Colonic mucosa (tissue), 4 donors: ENCODE results near the gene EIF2AK2. TPM values are rescaled to one million over a fixed set of nuclear protein-coding genes. Genes with fewer than 3 reads are reported as not detected.

Source experiments
- DNase-seq: peaks from one replicate; pipeline ENCODE4 v3.0.0-alpha.2; 2020
- H3K27ac ChIP-seq: fragments of 200-600 bp; one replicate; pipeline ENCODE4 v1.8.0; 2021
- H3K27me3 ChIP-seq: fragments of 200-600 bp; one replicate; pipeline ENCODE4 v1.8.0; 2021
- H3K36me3 ChIP-seq: fragments of 200-600 bp; one replicate; pipeline ENCODE4 v1.8.0; 2021
- H3K4me1 ChIP-seq: fragments of 200-600 bp; one replicate; pipeline ENCODE4 v1.8.0; 2021; ENCODE audit warnings: mild to moderate bottlenecking
- H3K4me3 ChIP-seq: fragments of 200-600 bp; one replicate; pipeline ENCODE4 v1.8.0; 2021
- H3K9ac ChIP-seq, 2 donors: one replicate each; pipeline ENCODE4 v1.7.0; 2013; ENCODE audit warnings: control low read depth in 2 of 2, low read depth in 2 of 2, low read length in 2 of 2
- H3K9me3 ChIP-seq: fragments of 200-600 bp; one replicate; pipeline ENCODE4 v1.8.0; 2021
- intact Hi-C: fragments of 100-400 bp; cut with DNase I; formaldehyde crosslinking; loops from one replicate; pipeline ENCODE4 v1.14.1; 2022
- total RNA-seq, 2 donors: library from RNA; stranded (reverse); fragmentation: NEBNext Ultra II Directional in 1 of 2; extraction: Animal tissue kit (Norgen Biotek cat#: 25700) in 1 of 2; gene quantifications; one replicate each; pipeline ENCODE4 v1.2.1, GENCODE V29; 2021
- TF ChIP-seq, protein P1 (sequence below): fragments of 200-600 bp; IDR thresholded peaks from one replicate; pipeline ENCODE4 v1.8.0; 2022; ENCODE audit warnings: antibody characterized with exemption, mild to moderate bottlenecking
- donor health status: healthy.
- donor health status: DM: no; HTN: no; CAD: no.
- donor health status: DM: no; HTN: no; CAD: no.

Gene EIF2AK2
- total RNA-seq, 2 donors from 2014 or later: 35.4 to 37.3 TPM

- Histone ChIP-seq H3K9me3 (no peaks in the 10 kb centered on the region), H3K36me3 (peaks cover 24% of the 10 kb centered on the region), H3K27me3 (no peaks in the 10 kb centered on the region), H3K27ac (no peak overlapping the region), H3K4me3 (no peak overlapping the region), H3K4me1 (no peaks in the 10 kb centered on the region), H3K9ac (no peak overlapping the region)
- intact Hi-C loops: no loop called here
- TF ChIP-seq, protein P1, sequence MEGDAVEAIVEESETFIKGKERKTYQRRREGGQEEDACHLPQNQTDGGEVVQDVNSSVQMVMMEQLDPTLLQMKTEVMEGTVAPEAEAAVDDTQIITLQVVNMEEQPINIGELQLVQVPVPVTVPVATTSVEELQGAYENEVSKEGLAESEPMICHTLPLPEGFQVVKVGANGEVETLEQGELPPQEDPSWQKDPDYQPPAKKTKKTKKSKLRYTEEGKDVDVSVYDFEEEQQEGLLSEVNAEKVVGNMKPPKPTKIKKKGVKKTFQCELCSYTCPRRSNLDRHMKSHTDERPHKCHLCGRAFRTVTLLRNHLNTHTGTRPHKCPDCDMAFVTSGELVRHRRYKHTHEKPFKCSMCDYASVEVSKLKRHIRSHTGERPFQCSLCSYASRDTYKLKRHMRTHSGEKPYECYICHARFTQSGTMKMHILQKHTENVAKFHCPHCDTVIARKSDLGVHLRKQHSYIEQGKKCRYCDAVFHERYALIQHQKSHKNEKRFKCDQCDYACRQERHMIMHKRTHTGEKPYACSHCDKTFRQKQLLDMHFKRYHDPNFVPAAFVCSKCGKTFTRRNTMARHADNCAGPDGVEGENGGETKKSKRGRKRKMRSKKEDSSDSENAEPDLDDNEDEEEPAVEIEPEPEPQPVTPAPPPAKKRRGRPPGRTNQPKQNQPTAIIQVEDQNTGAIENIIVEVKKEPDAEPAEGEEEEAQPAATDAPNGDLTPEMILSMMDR: no peak
- DNase-seq: no peak
These were observed 96.9 kb downstream of the EIF2AK2 start for GRCh38 chr2:37059841-37060240.

DNA sequence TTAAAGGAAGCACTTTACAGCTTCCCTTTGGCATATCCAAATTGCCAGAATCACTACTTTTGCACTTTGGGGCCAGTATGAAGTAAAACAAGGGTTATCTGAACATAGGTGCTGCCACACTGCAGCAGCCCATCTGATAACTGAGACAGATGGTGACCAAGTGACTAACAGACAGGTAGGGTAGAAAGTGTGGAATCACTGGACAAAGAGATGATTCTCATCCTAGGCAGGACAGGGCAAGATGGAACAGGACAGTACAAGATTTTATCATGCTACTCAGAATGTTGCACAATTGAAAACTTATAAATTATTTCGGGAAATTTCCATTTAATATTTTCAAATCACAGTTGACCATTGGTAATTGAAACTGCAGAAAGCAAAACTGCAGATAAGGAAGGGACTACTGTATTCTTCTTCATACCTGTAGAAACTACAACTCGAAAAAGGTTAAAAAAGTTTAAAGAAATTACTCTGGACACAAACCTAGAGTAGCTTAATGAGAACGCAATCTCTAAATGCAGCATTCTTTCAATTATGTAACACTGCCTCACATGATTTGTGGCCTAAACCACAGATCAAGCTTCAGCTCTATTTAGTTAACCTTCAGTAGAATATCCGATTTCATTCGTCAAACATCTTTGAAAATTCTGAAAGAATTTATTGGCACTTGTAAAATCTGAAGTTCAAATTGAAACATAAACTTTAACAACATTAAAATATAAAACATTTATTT is 104.0 kb downstream of the EIF2AK2 start:
- TF ChIP-seq, protein P1: no peak
- Histone ChIP-seq H3K27me3 (no peaks in the 10 kb centered on the region), H3K27ac (no peak overlapping the region), H3K9ac (no peak overlapping the region), H3K4me1 (no peaks in the 10 kb centered on the region), H3K36me3 (peaks cover 14% of the 10 kb centered on the region), H3K9me3 (no peaks in the 10 kb centered on the region), H3K4me3 (no peak overlapping the region)
- intact Hi-C loops: no loop called here
- no peak for DNase-seq

Other genes starting within 250 kb of the EIF2AK2 start
- 10 to 100 TPM; 36.5 to 48.6 TPM for gene STRN, start 190.4 kb downstream of the EIF2AK2 start, total RNA-seq
- gene HEATR5B, start 72.6 kb downstream of the EIF2AK2 start, total RNA-seq: 10 to 100 TPM; 17.9 to 22.1 TPM
- 1 to 10 TPM; 7.1 to 7.3 TPM for gene GPATCH11, start 72.5 kb downstream of the EIF2AK2 start, total RNA-seq
- not detected for gene SULT6B1, start 31.7 kb upstream of the EIF2AK2 start, total RNA-seq
- 10 to 100 TPM; 43.1 to 49.4 TPM for gene CEBPZOS, start 39.5 kb upstream of the EIF2AK2 start, total RNA-seq
- 10 to 100 TPM; 43.6 to 53.2 TPM for gene CEBPZ, start 74.6 kb upstream of the EIF2AK2 start, total RNA-seq
- 10 to 100 TPM; 12.1 to 13.8 TPM for gene NDUFAF7, start 74.7 kb upstream of the EIF2AK2 start, total RNA-seq
- 10 to 100 TPM; 21.1 to 28.7 TPM for gene PRKD3, start 167.9 kb upstream of the EIF2AK2 start, total RNA-seq
- 10 to 100 TPM in 1 of 2 donors, 1 to 10 TPM in 1; 5.3 to 10.7 TPM for gene QPCT, start 187.7 kb upstream of the EIF2AK2 start, total RNA-seq